Mucosa of descending colon (tissue), 3 donors: ENCODE data around the gene SFMBT1. TPM values are rescaled to one million over a fixed set of nuclear protein-coding genes. Genes with fewer than 3 reads are reported as not detected.

Experiments used
- ATAC-seq: fragments of 200-7000 bp; cut with Tn5 transposase; one replicate; pipeline ENCODE4 v1.9.1; 2020; ENCODE audit warnings: mild to moderate bottlenecking, moderate library complexity
- DNase-seq, 3 donors: peaks; one replicate each; pipeline ENCODE4 v3.0.0-alpha.2; 2020
- H3K36me3 ChIP-seq: fragments of 200-600 bp; one replicate; pipeline ENCODE4 v1.8.0; 2021; ENCODE audit warnings: low read depth, mild to moderate bottlenecking
- H3K4me1 ChIP-seq: fragments of 200-600 bp; one replicate; pipeline ENCODE4 v1.8.0; 2021; ENCODE audit warnings: low read depth, mild to moderate bottlenecking
- H3K4me3 ChIP-seq: fragments of 200-600 bp; one replicate; pipeline ENCODE4 v1.8.0; 2021; ENCODE audit warnings: mild to moderate bottlenecking
- H3K9me3 ChIP-seq: fragments of 200-600 bp; one replicate; pipeline ENCODE4 v1.8.0; 2021; ENCODE audit warnings: mild to moderate bottlenecking
- intact Hi-C, 2 donors: fragments of 100-400 bp; cut with DNase I in 1 of 2; cut with micrococcal nuclease in 1 of 2; formaldehyde crosslinking; loops; one replicate each; pipeline versions ENCODE4 v1.11.0 to v1.11.1; 2022; cut with DNase I, micrococcal nuclease
- total RNA-seq, 3 donors: library from RNA; stranded (reverse); fragmentation: NEBNext Ultra II Directional in 2 of 3; extraction: Animal tissue kit (Norgen Biotek cat#: 25700) in 2 of 3; gene quantifications; one replicate each; pipeline versions ENCODE4 v1.2.1 to v1.2.4, GENCODE V29; 2021 to 2023
- TF ChIP-seq, protein P1 (sequence below): fragments of 200-600 bp; IDR thresholded peaks from one replicate; pipeline ENCODE4 v1.8.0; 2022; ENCODE audit warnings: antibody characterized with exemption, mild to moderate bottlenecking
- donor health status: DM: no; HTN: no; CAD: no; lungs with moderate emphysema.
- donor health status: DM: no; HTN: no; CAD: no.
- donor health status: DM: no; HTN: yes; CAD: no.

The SFMBT1 gene
- total RNA-seq, 3 donors from 2014 or later: 19.7 to 22.8 (median 19.8) TPM

DNA sequence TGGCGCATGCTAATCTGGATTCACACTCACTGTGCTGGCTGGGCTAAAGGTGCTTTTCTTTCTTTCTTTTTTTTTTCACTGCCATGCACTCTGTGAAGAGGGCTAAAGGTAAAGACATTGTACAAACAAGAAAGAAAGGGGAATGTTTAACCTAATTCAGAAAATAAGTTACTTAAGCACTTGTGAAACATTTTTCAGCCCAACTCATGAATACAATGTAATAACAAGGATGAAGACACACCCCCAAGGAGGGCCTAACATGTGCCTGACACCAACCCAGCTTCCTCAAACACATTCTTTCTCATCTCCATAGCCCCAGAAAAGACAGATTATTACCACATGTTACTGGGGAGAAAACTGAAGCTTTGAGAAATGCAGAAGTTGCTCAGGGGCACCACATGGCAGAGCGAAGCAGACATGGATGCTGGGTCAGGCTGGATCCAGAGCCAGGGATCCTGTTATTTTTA, 154.2 kb downstream of the SFMBT1 start:
- TF ChIP-seq, protein P1, sequence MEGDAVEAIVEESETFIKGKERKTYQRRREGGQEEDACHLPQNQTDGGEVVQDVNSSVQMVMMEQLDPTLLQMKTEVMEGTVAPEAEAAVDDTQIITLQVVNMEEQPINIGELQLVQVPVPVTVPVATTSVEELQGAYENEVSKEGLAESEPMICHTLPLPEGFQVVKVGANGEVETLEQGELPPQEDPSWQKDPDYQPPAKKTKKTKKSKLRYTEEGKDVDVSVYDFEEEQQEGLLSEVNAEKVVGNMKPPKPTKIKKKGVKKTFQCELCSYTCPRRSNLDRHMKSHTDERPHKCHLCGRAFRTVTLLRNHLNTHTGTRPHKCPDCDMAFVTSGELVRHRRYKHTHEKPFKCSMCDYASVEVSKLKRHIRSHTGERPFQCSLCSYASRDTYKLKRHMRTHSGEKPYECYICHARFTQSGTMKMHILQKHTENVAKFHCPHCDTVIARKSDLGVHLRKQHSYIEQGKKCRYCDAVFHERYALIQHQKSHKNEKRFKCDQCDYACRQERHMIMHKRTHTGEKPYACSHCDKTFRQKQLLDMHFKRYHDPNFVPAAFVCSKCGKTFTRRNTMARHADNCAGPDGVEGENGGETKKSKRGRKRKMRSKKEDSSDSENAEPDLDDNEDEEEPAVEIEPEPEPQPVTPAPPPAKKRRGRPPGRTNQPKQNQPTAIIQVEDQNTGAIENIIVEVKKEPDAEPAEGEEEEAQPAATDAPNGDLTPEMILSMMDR: no peak
- Histone ChIP-seq H3K4me1 (peaks cover 4% of the 10 kb centered on the region), H3K36me3 (no peaks in the 10 kb centered on the region), H3K4me3 (no peak overlapping the region), H3K9me3 (no peaks in the 10 kb centered on the region)
- ATAC-seq (peak; percentile 38), DNase-seq (peak in 1 of 3 donors; percentile 11)
- intact Hi-C loops: no loop called here

DNA sequence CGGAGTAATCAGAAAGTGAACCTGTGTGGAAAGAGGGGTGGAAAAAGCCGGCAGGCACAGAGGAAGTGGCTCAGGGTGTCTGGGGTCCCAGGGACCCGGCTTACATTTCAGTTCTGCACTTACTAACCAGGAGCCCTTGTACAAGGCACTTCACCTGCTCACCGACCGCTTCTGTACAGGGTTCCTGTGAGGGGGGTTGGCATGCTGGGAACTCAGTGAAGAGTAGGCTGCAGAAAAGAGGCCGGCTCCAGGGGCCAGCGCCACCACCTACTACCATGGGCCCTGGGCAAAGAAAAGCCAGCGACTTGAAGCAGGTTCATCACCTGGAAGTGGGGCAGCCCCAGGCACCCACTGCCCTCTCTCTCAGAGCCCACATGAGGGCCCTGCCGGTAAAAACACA, 154.7 kb downstream of the SFMBT1 start:
- intact Hi-C loops: no loop called here
- DNase-seq: no peak
- no peak for ATAC-seq
- no peaks in the 10 kb centered on the region for H3K36me3 ChIP-seq
- TF ChIP-seq, protein P1: no peak
- peaks cover 4% of the 10 kb centered on the region for H3K4me1 ChIP-seq
- H3K9me3 ChIP-seq: no peaks in the 10 kb centered on the region
- H3K4me3 ChIP-seq: no peak overlapping the region

DNA sequence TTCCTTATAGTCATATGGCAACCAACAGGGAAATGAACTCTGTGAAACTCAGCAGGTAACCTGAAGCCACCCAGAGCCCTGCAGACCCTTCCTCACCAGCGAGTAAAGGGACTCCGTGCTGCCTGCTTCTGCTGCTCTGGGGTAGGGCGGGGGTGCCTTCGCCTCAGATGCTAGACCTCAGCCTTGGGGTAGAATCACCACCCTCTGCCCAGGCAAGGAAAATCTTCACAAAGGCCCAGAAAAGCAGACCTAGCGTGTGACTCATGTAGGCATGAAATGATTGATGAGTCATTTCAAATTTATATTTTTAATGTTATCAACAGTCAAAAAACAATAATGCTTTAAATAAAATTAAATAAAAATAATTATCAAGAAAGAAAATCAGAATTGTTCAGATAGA, 155.1 kb downstream of the SFMBT1 start:
- H3K4me3 ChIP-seq: no peak overlapping the region
- H3K9me3 ChIP-seq: no peaks in the 10 kb centered on the region
- no peak for DNase-seq
- TF ChIP-seq, protein P1: no peak
- intact Hi-C loops: no loop called here
- peaks cover under 1% of the 10 kb centered on the region for H3K4me1 ChIP-seq
- no peak for ATAC-seq
- no peaks in the 10 kb centered on the region for H3K36me3 ChIP-seq

DNA sequence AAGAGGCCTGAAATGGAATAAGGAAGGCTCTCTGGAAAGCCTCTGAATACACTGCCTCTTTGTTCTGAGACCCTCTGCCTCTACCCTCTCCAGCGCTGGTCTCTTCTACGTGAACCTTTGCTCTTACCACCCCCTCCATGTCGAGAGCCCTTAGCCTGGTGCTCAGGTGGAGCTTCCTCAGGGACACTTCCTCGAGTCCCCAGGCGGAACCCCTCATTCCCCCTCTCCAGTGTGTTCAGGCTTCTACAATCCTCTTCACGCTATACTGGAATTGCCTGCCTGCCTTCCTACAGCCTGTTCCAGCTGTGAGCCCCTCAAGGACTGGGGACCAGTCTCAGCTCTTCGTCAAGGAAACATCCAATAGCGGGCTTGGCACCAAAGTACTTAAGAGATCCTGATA, 156.0 kb downstream of the SFMBT1 start:
- Histone ChIP-seq H3K9me3 (no peaks in the 10 kb centered on the region), H3K4me3 (no peak overlapping the region), H3K36me3 (no peaks in the 10 kb centered on the region), H3K4me1 (no peaks in the 10 kb centered on the region)
- TF ChIP-seq, protein P1: no peak
- ATAC-seq: no peak
- intact Hi-C loops: no loop called here
- DNase-seq: no peak

DNA sequence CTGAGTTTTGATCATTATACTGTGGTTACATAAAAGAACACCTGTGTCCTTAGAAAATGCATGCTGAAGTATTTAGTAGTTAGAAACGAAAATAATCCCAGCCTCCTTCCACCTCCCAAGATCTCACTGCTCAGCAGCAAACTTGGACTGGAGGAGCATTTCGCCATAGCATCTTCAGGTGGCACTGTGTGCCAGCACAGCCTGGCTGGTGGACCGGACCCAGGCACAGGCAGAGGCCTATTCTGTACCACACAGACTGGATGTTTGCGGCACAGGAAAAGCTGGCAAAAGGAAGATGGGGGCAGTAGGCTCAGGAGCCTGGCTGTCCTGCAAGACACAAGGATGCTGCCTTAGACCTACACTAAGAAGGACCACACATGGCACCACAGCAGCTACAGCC, 158.7 kb downstream of the SFMBT1 start:
- ATAC-seq (no peak), DNase-seq (no peak)
- Histone ChIP-seq H3K9me3 (no peaks in the 10 kb centered on the region), H3K4me1 (no peaks in the 10 kb centered on the region), H3K4me3 (no peak overlapping the region), H3K36me3 (no peaks in the 10 kb centered on the region)
- TF ChIP-seq, protein P1: no peak
- intact Hi-C loops: no loop called here

DNA sequence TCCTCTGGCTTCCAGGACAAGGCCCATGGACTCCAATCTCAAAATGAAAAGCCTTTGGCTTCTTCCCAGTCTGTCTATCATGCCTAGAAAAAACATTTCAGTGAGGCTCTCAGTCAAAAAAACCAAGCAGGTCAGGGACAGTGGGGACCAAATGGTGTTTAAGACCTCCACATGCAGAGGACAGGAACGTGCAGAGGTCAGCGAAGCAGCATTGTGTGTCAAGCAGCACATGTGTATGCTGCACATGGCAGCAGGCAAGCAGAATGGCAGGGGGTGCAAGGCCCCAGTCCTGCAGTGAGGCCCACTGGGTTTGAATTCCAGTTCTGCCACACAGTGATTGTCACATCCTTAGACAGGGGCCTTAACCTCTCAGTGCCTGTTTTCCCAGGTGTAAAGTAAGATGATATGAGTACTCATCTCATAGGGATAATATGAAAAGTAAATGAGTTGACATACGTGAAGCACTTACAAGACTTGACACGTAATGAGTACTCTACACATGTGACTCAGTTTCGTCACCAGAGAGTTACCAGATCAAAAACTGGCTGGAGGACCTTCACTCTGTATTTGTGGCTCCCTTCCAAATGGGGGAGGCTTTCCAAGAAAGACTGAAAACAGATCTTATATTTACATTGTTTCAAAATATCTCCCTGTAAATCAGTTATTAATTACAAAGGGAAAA, 159.7 kb downstream of the SFMBT1 start:
- no peaks in the 10 kb centered on the region for H3K4me1 ChIP-seq
- H3K9me3 ChIP-seq: no peaks in the 10 kb centered on the region
- no peak for ATAC-seq
- TF ChIP-seq, protein P1: no peak
- no peak overlapping the region for H3K4me3 ChIP-seq
- no peak for DNase-seq
- intact Hi-C loops: no loop called here
- H3K36me3 ChIP-seq: no peaks in the 10 kb centered on the region
